ENCODE results near the gene TRIM38.
A peak's percentile ranks its signal among the peaks of the same experiment; 100 is the strongest.

DNA sequence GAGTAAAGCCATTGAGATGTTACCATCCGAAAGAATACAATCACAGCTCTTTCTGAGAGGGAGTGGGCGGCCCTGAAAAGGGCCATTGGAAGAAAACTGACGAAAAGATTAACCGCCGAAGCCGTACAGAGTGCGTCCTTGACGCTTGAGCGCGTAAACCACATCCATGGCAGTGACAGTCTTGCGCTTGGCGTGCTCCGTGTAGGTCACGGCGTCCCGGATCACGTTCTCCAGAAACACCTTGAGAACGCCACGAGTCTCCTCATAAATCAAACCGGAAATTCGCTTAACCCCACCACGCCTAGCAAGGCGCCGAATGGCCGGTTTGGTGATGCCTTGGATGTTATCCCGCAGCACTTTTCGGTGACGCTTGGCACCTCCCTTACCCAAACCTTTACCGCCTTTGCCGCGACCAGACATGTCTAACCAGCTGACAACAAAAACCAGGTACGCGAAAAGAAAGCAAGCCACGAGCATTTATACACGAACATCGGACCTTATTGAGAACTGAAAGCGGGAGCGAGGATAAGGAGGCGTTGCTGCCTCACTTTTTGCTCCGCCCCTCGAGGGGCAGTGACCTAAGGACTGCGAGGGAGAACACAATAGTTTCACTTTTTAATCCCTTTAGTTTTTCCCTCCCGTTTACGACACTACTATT lies 64.4 kb downstream of the TRIM38 start:
- TF ChIP-seq, protein P1, sequence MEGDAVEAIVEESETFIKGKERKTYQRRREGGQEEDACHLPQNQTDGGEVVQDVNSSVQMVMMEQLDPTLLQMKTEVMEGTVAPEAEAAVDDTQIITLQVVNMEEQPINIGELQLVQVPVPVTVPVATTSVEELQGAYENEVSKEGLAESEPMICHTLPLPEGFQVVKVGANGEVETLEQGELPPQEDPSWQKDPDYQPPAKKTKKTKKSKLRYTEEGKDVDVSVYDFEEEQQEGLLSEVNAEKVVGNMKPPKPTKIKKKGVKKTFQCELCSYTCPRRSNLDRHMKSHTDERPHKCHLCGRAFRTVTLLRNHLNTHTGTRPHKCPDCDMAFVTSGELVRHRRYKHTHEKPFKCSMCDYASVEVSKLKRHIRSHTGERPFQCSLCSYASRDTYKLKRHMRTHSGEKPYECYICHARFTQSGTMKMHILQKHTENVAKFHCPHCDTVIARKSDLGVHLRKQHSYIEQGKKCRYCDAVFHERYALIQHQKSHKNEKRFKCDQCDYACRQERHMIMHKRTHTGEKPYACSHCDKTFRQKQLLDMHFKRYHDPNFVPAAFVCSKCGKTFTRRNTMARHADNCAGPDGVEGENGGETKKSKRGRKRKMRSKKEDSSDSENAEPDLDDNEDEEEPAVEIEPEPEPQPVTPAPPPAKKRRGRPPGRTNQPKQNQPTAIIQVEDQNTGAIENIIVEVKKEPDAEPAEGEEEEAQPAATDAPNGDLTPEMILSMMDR (IDR thresholded peaks at IDR 0.05): no peak
- TF ChIP-seq POLR2A (IDR thresholded peaks at IDR 0.05): peak in 1 of 2 donors; percentile 87

Data from lower leg skin (tissue), 3 donors.